GM18502 (cell line): ENCODE measurements around the gene RHOF.

Source experiments
- ATAC-seq: cut with Tn5 transposase; IDR thresholded peaks from one replicate; pipeline ENCODE4 v1.9.1; 2021; ENCODE audit warnings: mild to moderate bottlenecking; ENCODE audit not compliant: unreplicated experiment, poor library complexity

The RHOF gene

DNA sequence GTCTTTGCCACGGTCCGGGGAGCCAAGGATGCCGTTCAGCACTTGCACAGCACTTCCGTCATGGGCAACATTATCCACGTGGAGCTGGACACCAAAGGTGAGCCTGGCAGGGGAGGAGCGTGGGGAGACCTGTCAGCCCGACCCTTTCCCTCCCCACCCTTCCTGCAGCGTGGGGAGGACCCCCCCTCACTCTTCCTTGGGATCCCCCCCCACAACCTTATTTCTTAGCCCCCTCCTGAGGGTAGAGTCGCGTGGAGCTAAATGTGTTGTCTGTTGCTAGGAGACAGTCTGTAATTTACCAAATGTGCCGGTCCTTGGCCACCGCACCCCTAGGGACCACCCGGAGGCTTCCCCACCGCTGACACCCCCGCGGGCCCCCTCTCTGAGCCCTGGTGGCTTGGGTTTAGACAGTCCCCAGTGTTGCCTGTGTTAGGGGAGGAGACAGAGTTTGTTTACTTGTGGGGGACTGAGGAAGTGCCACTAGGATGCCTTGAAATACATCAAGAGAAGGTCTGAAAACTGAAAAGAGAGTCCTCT lies 12.6 kb upstream of the RHOF start:
- ATAC-seq: no peak

DNA sequence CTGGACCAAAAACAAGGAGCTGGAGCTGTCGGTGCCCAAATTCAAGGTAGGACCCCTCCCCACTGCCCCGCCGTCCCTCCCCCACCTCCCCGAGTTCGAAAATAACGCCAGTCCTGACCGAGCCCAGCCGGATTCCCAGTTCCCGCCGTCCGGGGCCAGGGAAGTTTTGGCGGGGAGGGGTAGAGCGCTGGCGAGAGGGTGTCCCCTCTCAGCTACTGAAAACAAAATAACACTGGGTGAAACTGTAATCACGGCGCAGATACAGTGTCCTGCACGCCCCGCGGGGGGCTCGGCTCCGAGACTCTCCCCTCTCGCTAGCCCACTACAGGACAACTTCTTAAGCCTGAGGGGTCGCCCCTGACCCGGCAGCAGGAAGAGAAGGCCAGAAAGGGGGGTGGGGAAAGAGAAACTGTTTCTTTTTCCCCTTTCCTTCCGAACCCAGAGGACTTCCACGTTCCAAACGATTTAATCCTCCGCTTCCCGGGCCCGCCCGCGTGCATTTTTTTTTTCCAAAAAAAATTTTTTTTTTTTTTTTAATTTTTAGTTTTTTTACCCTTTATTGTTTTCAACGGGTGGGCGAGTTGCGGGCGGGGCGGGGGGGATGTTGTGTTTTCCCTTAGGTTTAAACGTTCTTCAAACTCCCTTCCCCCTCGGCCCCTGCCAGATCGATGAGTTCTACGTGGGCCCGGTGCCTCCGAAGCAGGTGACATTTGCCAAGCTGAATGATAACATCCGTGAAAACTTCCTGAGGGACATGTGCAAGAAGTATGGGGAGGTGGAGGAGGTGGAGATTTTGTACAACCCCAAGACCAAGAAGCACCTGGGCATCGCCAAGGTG lies 11.9 kb upstream of the RHOF start:
- no peak for ATAC-seq

DNA sequence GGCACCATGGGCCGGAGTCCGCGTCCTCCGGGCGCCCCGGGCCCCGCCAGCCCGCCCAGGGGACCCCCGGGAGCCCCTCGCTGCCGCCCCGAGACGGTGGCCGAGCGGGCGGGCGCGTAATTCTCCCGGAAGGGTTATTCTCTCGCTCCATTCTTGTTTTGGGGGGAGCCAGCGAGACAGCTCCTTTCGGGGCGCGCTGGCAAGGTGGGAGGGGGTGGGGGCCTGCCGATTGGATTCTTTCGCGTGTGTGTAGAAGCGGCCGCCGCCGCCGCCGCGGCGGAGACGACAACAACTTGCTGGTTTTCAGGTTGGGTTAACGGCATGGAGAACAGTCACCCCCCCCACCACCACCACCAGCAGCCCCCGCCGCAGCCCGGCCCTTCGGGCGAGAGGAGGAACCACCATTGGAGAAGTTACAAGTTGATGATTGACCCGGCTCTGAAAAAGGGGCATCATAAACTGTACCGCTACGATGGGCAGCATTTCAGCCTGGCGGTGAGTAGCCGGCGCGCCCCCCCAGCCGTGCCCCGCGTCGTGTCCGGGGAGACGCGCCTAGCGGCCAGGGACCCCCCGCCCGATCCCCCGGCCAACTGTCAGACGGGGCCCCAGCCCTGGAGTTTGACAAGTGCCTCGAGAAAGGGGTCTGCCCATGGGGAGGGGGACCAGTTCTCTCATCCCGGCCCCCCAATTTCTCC lies 11.1 kb upstream of the RHOF start:
- no peak for ATAC-seq

DNA sequence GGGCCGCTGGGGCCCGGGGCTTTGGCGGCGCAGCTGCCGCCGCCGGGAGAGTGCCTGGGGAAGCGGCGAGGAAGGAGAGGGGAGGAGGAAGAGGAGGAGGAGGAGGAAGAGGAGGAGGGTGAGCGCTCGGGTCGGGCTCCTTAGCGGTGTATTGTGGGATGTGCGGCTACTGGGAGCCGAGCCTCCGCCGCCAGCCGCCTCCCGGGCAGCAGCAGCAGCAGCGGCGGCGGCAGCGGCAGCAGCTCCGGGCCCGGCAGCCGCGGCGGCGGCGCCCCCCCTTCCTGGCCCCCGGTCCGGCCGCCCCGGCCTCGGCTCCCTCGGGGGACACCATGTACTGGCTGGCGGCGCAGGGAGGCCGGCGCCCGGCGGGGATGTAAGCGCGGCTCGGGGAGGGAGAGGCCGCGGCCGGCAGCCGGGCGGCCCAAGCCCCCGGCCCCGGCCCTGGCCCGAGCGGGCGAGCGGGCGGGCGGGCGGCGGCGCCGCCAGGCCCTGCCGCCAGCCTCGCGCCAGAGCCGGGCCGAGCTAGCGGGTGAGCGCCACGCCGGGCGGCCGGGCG lies 10.5 kb upstream of the RHOF start, which contains the start of gene SETD1B:
Gene SETD1B (plus strand): TSS at position 149 of the 556 bp plus-strand sequence. CDS start 729 bp downstream, outside the sequence.
- ATAC-seq: no peak

DNA sequence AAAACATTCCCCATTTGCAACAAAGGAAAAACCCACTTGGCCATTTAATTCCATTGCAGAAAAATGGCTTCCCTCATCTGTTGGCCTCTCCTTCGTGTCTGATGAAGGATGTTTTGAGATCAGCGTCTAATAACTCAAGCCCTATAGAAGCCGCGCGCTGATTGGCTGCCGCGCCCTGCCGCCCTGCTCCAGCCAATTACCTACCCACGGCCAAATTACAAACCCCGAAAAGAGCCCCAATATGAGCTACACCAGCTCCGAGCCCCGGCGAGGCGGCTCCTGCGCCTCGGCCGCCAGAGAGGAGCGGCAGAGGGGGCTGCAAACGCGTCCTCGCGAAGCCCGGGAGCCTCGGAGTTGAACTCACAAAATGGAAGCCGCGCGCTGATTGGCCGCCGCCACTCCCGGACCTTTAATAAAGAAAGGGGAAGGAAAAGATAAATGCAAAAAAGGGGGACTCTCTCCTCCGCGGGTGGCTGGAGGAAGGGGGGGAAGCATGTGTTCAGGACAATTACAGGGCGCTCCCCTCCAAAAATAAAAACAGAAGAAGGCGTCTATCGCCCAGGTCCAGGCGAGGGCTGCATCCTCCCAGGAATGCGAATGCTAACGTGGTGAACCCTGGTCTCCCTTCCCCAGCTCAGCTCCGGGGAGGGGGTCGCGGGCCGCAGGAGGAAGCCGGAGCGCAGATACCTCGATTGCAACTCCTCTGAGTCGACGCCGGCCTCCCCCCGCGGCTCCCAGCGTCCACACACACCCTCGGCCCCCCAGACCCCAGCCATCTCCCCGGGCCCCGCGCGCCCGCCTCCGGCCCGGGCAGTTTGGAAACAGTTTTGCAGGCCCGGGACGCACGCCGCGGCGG lies 9.6 kb upstream of the RHOF start:
- peak; percentile 50 for ATAC-seq

DNA sequence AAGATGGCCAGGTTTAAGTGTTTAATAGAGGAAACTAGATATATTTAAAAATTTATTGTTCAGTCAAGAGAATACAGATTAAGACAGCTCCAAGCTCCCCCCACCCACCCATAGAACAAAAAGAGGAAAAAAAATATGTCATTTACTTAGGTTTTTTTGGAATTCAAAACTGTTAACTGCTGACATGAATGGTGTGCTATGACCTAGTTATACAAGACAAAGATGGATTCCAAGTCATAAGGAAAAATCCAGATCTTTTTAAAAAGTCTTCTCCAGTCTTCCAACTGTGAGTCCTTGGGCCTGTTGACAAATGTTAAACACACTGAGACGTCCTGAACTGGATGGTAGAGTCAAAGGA lies 9.0 kb upstream of the RHOF start:
- no peak for ATAC-seq

DNA sequence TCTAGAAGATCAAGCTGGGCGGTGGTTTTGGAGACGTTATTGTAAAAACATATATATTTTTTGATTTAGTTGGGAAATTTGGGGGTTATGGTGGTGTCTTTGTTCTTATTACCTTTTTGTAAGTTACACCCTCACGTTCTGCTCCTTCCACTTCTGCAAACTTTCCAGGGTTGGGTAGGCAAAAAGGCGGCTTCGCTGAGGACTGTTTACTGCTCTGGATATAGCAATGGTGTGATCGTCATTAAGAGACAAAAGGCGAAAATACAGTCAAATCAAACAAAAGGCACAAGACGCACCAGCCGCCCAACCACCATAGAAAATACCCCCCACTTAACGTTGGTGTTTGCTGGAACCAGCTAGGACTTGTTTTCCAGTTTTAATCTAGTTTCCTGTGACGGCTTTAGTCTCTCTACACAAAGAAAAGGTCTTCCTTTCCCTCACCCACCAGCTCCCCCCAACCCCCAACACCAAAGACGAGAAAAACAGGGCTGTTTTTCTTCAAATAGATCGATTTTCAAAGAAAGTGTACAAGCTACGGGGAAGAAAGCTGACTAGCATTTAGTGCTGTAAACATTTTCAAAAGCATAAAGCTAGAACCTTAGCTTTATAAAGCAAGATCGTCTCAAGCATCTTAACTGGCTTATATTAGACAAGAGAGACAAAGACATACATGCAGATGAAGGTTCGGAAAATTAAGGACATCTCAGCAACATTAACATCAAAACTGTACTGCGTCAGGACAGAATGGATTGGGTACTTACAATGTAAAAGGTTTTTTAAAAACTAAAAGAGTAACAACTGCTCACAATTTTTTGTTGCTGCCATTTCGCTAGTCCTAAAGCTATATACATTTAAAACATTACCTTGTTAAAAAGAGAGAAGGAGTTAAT lies 8.4 kb upstream of the RHOF start:
- ATAC-seq: no peak

DNA sequence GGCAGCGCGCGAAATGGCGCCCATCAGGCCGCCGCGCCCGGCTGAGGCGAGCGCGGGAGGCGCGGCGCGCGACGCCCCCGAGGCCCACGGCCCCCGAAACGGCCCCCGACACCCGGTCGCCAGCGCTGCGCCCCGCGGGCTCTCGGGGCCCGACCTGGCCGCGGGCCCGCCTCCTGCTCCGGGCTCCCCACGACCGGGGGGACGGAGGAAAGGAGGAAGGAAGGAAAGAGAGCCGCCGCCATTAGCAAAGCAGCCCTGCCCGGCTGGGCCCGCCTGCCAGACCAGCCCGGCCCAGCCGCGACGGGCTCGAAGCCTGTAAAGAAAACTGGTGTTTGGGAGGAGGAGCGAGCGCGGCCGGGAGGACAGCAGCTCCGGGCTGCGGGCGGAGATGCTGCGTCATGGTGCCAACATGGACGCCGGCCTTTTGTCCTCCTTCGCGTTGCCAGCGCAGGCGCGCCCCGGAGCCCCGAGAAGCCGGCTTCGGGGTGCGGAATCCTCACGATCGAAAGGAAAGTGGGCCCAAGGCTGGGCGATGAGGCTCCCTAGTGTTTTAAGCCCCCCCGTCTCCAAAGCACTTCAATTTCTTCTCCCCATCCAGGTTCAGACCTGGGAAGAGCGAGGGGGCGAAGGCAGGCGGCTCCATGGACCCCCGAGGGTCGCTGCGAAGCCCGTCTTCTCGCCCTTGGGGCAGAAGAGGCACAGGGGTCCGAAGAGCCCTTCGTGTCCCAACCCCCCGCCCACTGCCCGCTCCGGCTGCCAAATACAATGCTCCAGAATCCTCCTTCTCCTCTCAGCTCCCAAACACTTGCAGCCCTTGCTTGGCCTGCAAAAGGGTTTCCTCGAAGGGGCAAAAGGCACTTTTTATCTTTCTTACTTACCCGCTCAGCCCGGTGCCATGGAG lies 7.5 kb upstream of the RHOF start:
- no peak for ATAC-seq

DNA sequence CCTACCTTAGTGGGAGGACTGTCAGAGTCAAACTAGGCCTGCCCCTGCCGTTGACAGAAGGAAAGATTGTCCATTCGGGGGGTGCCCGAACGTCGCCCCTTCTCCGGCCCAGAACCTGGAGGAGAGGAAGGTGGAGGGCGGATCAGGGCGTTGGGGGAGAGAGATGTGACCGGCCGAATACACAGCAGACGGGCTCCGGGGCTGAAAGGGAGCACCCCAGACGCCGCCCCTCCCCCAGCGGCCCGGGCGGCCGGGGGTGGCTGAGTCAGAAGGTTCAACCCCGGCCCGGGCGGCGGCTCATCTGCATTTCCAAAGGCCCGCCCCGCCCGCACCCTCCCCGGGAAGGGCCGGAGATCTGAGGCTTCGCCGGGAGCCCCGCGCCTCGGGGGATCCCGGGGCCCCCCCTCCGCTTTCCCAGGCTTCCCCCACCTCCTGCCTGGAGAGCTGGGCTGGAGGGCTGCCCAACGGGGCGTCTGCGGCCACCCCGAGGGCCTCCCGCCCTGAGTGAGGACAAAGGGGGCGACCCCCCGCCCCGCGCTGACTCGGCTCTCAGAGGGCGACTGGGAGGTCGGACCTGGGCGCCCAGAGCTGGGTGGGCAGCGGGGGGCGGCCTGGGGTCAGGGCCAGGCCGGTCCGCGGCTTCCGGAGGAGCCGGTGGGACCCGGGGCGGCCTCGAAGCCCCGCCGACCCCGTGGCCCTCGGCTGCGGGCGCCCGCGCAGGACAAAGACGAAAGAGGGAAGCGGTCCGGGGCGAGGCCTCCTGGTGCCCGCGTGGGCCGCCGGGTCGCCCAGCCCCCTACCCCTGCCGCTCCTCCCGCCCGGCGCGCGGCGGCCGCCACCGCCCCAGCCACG lies 6.6 kb upstream of the RHOF start:
- no peak for ATAC-seq

DNA sequence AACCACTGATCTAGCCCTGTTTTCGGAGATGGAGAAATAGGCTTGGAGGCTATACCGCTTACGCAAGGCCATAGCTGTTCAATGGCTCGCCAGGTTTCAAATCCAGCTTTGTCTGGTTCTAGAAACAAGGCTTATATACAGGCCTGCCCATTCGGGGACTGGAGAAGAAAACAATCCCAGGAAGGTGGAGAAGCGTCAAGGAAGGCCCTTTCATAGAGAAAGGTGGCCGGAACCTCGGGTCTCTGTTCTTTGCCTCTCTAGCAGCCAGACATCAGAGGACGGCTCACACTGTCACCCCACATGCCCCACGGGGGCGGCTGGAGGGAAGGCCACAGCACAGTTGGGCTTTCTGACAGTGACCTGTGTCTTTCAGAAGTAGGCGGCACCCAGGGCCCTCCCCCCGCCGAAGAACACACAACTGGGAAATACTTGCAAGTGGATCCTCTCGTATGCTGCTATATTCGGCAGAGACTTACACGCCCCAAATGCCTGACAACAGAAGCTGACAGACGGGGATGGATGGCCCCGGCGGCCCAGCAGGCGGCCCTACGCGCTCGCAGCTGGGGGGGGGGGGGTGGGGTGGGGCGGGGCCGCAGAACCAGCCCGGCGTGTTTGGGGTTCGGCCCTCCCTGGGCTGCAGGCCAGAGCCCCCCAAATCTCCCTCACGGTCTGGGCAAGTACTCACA lies 5.8 kb upstream of the RHOF start:
- ATAC-seq: no peak

DNA sequence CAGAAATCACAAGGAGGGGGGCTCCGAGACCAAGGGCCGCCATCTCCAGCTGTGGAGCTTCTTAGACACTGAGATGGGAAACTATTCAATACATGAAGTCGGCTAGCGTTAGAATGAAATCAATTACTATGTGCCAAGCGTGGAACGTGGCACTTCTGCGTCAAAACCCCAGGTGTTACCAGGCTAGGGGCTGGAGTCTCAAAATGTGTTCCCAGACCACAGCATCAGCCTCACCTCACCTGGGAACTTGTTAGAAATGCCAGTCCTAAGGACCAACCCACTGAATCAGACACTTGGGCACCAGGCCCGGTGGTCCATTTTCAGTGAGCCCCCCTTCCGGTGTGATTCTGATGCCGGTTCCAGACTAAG lies 5.3 kb upstream of the RHOF start:
- ATAC-seq: no peak

DNA sequence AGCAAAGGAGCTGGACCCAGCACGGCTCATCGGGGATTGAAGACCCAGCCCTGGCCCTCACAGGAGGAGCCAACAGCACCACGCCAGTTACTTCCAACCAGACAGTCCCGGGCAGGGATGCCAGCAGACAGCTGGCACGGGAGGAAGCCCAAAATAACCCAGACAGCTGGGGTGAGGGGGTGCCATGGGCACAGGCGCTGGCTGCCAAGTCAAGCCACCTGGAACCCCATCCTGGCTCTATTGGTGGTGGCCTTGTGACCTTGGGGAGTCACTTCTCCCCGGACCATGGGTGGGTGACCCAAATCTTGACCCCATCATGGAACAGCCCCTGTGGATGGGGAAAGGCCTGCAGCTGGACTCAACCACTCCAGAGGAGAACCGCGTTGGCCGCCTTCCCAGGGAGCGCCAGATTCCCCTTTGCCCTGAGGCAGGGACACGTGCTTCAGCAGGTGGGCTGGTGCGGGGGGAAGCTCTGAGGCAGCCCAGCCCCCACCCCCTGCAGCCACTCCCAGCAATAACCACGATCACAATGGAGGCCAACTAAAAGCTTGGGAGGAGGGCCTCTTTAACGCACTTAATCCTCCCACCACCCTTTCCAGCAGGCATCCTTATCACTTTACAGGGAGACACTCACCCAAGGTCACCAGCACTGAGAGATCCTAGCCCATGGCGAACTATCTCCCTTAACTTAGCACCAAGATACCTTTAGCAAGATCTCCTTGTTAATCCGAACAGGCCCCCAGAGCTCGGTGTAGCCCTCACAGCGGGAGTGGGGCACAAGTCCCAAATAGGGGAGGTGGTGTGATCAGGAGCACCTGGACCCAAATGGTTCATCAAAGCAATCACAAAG lies 4.7 kb upstream of the RHOF start:
- ATAC-seq: no peak

DNA sequence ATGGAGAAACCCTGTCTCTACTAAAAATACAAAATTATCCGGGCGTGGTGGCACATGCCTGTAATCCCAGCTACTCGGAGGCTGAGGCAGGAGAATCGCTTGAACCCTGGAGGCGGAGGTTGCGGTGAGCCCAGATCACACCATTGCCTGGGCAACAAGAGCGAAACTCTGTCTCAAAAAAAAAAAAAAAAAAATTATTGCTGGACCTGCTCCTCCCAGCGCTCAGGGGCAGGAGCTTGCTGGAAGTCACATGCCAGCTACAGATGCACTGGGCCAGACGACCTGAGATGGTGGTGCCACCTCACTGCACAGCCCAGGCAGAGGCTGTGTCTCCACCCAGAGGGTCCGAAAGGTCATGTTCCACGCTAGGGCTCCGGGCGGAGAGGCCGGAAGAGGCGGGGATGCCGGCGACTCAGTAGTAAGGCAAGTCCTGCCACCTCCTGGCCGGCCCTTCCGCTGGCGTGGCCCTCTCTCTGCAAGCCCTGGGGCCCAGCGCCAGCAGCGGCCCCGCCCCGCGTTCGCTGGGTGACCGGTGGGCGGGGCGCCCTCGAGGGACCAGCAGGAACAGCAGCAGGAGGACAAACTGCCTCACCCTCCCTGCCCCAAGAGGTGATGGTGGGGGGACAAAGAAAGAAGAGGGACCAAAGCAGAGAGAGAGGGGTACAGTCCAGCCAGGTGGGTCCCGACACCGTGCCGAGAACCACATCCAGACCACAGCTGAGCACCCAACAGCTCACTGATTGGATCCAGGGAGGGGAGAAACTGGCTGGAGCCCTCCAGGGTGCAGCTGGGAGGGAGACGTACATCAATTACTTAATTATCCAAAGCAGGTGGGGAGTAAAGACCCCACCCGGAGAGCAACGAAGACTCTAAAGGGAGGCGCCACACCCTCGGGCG lies 3.6 kb upstream of the RHOF start:
- no peak for ATAC-seq

DNA sequence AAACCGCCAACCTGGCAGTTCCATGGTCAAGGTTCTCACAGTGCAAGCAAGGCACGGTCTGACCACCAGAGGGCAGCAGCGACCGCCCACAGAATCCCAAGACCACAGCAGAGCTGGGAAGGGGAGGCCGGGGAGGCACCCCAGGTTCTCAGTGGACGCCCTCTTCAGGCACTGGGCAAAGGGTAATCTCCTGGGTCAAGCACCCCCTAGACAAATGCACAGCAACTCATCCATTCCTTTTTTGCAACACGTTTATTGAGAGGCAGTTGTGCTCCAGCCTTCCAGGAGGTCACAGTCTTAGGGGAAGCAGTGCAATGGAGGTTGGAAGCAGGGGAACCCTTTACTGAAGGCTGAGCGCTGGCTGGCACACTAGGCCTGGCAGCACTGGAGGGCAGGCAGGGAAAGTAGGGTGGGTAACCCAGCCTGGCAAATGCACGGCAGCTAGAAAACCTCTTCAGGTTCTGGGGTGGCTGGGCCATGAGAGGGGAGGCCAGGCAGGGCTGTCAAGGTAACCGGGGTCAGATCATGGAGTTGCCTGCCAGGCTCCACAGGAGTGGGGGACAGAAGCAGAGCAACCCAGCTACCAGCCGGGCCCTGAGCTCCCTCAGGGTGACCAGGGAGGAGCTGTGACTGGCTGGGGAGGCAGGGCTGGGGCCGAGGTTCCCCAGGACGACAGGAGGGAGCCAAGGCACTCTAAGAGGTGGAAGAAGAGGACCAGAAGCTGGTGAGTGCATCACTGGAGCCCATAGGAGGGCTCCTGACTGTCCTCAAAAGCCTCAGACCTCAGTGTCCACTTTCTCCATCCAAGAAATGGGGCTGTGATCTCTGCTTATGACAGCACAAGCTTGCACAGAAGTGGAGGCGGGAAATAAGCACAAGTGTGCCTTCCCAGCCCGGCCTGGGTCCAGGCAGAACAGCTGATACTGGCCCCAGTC lies 1.8 kb upstream of the RHOF start:
- ATAC-seq: peak; percentile 22
